Stimulated activated CD8-positive, alpha-beta memory T cell treated with anti-CD3 and anti-CD28 coated beads, Interleukin-12 subunit alpha, Interleukin-12 subunit beta, amount 100 ng/mL, for 4 hours (primary cell): ENCODE data around the gene LRMDA.
"Not testable (repeated sequence)": the region's sequence is repeated elsewhere in the genome, so short reads cannot be mapped to it uniquely, and the experiment has no call there.

Source experiments
- DNase-seq: peaks from one replicate; pipeline ENCODE4 v3.0.0-alpha.2; 2020; ENCODE audit warnings: low read depth

LRMDA gene

DNA sequence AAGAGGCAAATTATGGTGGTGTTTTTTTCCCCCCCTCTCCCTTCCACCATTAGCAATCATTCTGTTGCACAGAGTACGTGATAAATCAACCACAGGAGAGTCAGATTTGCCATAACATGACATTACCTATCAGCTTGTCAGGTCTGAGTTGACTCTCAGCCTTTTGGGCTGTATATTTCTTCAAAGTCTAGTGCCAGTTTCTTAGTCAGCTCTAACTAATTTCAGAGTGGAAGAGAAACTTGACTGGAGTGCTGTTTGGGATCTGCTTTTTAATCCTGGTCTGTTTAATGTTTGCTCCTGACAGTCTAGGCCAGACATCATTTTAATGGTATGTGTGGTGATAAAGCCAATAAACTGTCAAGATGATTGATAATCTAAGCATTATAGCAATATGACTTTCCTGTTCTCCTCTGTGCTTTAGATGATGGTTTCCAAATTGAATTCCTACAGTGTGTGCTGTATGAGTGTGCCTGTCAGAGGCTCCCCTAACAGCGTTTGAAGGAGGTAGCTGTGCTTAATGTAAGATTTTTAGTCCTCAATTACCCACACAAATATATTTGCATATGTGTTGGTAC, 76.9 kb downstream of the LRMDA start:
- DNase-seq, result no peak

DNA sequence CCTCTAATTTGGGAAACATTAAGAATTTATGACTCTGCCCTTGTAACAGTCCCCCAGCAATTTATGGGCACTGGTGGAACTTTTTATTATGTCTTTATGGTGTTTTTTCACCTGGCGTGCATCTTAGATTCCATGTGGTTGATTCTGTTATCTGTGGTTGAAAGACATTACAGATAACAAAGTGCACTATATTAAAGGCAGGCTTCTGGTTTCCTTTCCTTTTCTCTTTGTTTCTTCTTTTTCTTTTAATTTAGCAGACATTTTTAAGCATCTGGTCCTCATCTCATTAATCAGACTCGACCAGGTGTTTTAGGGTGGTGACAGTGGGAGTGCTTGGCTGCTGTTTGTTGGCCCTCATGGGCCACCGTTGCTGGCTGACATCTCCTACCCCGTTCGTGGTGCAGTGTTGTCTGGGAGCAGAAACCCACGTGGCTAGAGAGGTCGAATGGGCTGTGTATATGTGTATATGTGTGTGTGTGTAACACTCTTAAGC, 77.4 kb downstream of the LRMDA start:
- no peak for DNase-seq

DNA sequence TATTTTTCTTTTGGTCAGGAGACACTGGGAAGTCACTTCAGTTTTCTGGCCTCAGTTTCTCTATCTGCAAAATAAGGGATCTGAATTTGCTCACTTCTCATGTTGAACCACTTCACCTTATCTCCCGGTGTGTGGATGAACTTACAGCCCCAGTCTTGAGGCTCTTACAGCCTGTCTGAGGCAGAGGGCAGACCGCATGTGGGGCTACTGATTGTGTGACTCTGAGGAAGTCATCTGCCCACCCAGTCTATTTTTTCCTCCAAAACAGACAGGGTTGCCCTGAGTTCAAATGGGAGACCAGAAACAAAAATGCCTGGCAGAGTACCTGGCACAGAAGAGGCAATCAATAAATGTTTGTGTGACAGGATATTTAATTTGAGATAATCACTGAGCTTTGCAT, 78.3 kb downstream of the LRMDA start:
- DNase-seq, result no peak

DNA sequence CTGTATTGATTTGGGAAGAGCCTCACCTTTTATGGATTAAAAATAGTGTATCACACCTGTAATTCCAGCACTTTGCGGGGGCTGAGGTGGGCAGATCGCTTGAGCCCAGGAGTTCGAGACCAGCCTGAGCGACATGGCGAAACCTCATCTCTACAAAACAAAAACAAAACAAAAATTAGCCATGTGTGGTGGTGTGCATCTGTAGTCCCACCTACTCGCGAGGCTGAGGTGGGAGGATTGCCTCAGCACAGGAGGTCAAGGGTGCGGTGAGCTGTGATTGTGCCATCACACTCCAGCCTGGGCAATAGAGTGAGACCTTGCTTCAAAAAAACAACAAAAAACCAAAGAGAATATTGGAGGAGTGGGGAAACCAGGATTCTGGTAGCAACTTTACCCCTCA, 79.6 kb downstream of the LRMDA start:
- DNase-seq, result no peak

DNA sequence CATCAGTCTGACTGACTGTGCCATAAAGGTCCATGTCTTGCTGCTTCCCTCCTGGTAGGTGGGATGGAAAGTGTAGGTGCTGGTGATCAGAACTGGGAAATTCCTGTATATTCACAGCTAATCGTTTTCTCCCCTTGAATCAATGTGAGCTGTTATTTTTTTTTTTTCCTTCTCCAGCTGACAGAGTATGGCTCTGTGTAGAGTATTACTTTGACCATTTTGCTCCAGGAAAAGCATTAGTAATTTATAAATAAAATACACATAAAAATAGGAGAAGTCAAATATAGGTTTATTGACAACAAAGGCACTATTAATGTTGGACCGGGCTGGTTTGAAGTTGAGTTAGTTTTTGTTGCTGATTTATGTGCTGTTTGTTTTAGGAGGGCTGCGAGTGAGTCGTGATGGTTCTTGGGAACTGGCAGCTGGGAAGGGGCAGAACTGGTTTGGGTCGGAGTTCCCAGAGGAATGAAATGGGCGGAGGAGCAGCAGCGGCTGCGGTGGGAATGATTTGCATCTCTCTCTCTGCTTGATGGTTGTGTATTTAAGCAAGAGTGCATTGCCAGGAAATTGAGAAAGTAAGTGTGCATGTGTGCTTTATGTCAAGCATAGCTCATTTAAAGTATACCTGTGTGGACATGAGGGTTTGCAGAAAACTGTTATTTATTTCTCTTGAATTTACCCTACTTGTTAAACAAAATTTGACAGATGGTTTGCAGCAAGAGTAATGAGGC, 80.9 kb downstream of the LRMDA start:
- DNase-seq, result no peak

DNA sequence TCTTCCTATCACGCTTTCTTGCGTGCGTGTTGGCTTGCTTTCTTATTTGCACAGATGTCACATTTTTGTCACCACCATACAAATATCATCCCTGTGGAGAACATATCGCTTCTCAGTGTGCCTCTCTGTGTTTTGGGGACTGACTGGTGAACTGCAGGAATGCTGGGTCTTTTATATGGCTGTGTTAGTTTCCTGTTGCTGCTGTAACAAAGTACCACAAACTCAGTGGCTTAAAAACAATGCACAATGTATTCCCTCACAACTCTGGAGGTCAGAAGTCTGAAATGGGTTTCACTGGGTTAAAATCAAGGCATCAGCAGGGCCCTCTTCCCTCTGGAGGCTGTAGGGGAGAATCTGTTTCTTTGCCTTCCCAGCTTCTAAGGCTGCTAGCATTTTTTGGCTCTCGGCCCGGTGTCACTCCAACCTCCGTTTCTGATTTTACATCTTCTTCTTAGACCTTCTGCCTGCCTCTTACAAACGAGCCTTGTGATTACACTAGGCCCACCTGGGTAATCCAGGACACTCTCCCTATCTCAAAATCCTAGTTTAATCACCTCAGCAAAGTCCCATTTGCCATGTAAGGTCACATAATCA, 82.0 kb downstream of the LRMDA start:
- DNase-seq, result no peak

DNA sequence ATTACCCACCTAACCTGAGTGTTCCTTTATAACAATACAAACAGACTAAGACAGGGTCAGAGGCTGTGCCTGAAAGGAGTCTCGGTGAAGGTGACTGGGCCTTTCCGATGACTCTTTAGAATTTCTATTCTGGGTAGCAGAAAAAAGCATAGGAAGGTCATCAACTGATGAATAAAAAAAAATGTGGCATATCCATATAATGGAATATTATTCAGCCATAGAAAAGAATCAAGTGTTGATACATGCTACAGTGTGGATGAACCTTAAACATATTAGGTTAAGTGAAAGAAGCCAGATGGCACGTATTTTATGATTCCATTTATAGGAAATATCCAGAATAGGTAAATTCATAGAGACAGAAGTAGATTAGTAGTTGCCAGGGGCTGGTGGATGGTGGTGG, 83.4 kb downstream of the LRMDA start:
- no peak for DNase-seq

DNA sequence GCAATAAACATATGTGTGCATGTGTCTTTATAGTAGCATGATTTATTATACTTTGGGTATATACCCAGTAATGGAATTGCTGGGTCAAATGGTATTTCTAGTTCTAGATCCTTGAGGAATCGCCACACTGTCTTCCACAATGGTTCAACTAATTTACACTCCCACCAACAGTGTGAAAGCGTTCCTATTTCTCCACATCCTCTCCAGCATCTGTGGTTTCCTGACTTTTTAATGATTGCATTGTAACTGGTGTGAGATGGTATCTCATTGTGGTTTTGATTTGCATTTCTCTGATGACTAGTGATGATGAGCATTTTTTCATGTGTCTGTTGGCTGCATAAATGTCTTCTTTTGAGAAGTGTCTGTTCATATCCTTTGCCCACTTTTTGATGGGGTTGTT, 84.7 kb downstream of the LRMDA start:
- DNase-seq, result not testable (repeated sequence)

DNA sequence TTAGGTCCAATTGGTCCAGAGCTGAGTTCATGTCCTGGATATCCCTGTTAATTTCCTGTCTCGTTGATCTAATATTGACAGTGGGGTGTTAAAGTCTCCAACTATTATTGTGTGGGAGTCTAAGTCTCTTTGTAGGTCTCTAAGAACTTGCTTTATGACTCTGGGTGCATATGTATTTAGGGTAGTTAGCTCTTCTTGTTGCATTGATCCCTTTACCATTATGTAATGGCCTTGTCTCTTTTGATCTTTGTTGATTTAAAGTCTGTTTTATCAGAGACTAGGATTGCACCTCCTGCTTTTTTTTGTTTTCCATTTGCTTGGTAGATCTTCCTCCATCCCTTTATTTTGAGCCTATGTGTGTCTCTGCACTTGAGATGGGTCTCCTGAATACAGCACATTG, 87.8 kb downstream of the LRMDA start:
- not testable (repeated sequence) for DNase-seq

DNA sequence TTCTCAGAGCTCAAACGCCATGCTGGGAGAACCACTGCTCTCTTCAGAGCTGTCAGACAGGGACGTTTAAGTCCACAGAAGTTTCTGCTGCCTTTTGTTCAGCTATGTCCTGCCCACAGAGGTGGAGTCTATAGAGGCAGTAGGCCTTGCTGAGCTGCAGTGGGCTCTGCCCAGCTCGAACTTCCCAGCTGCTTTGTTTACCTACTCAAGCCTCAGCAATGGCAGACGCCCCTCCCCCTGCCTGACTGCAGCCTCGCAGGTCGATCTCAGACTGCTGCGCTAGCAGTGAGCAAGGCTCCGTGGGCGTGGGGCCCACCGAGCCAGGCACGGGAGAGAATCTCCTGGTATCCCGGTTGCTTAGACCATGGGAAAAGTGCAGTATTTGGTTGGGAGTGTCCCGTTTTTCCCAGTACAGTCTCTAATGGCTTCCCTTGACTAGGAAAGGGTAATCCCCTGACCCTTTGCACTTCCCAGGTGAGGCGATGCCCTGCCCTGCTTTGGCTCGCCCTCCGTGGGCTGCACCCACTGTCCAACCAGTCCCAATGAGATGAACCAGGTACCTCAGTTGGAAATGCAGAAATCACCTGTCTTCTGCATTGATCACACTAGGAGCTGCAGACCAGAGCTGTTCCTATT, 89.9 kb downstream of the LRMDA start:
- DNase-seq, result not testable (repeated sequence)

DNA sequence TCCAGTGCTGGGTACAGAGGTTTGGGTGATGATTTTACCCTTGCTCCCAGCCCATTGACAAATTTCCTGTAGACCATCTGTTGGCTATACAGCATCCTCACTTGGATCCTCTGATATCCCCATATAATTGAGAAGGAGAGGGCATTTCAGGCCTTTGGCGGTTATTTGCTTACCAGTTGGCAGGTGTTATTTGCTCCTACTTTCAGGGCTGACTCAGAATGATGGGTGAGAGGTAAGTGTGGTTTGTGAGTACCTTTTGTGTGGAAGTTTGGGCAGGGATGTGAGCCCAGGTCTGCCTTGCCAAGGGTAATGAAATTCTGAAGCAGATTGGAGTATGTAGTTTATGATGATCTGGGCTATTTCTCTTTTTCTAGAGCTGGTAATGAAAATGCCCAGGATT, 93.6 kb downstream of the LRMDA start:
- DNase-seq, result no peak

DNA sequence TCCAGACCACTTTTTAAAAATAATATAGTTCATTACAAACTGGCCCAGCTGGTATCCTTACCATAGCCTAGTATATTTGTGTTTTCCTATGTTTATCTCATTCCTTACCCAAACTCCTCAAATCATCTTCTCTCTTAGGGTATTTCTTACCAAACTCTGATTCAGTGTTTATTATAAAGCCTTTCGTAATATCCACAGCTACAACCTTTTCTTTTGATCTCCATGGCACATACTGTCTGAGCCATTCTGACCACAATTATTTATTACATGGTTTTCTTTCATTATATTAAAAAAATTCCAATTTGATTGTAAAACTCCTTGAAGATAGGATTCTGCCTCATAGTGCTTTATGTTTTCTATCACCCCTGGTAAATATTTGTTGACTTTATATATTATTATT, 94.2 kb downstream of the LRMDA start:
- no peak for DNase-seq

DNA sequence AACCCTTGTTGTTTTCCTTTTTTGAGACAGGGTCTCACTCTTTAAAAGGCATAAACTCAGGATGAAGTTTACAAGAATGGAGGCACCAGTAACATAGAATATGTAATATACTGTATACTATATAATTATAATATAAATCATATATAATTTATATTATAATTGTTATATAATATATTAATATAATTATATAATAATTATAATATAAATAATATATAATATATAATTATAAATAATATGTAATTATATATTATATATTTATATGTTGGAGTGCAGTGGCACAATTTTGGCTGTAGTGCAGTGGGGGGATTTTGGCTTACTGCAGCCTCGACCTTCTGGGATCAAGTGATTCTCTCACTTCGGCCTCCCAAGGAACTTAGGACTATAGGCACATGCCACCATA, 96.1 kb downstream of the LRMDA start:
- DNase-seq, result no peak

DNA sequence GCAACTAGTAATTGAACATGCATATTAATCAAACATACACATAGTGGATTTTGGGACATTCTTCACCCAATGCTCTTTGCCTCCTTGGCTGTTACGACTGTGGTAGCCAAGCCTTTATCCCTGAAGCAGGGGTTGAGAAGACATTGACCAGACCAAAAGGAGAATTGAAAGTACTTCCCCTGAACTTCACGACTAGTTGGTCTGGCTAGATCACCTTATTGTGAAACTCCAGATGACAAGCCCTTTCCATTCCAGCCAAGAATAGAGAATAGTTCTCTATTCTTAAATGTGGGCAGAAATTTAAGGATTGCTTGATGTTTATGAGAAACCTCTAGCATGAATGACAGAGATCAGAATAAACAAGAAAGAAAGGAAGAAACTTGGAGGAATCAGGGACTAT, 97.0 kb downstream of the LRMDA start:
- DNase-seq, result no peak

DNA sequence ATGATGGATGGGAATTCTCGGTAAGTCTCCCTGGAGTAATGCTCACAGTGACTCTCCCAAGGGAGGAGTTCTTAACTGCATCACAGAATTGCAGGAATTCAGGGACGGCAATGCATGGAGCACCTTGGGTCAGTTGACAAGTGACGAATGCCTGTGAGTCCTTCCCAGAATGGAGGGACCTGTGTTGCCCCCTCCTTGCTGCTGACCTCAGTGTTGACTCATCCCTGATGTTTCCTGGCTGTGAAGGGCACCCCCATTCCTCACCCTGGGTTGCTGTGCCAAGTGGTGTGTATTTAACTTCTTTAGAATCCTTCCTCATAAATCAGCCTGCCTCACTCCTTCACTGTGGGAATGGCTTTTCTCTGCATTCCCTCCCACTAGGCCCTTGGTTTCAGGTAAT, 98.9 kb downstream of the LRMDA start:
- no peak for DNase-seq

DNA sequence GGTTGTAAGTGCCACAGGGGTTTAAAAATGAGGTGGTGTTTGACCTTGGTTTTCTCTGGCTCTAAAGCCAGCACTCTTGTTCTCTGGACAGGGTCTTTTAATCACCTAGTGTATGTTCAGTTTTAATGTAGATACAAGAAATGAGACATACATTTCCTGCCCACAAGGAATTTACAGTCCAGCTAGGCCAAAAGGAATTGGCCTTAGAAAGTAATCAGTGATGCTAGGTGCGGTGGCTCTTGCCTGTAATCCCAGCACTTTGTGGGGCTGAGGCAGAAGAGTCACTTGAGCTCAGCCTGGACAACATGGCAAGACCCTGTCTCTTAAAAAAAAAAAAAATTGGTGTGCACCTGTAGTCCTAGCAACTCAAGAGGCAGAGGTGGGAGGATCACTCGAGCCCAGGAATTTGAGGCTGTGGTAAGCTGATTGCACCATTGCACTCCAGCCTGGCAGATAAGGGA, 100.2 kb downstream of the LRMDA start:
- no peak for DNase-seq

DNA sequence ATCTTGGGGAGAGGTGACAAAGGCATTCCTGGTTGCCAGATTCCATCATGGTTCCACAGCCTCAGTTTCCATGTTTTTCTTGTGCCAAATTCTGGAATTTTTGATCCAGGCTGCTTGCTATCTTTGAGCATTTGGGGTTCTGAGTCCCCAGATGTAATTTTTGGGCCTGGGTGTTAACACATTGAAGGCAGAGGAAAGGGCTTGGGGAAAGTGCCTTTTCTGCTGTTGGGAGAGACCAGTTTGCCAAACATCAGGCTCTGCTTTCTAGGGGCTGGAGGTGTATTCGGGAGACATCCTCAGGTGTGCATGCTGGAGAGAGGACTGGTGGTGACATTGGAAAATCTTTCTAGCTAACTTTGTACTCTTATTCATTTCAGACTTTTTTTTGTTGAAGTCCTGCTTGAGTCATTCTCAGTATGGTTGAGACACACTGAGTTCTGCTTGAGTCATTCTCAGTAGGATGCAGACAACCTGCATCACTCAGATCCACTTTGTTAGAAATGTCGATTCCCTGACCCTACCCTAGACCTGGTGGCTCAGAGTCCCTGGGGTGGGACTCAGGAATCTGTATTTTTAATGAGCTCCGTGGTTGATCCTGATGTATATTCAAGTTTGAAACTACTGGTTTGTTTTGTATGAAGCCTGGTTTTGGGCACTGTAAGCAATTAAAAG, 101.0 kb downstream of the LRMDA start:
- DNase-seq, result no peak

DNA sequence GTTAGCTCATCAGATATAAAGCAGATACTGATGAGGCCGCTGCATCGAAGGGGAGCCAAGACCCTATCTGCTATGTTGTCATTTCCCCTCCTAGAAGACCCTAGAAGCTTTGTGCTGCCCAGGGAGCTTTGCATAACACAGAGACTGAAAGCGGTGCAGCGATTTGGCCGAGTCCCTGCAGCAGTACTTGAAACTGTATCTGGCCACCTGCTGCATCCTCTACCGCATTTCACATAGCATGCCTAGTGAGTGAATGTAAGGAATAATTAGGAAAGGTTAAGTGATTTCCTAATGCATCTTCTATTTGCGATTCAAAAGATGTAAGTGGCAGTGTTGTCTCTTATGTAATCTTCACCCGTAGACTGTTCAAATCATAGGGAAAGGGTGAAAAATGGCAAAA, 106.7 kb downstream of the LRMDA start:
- DNase-seq, result no peak

DNA sequence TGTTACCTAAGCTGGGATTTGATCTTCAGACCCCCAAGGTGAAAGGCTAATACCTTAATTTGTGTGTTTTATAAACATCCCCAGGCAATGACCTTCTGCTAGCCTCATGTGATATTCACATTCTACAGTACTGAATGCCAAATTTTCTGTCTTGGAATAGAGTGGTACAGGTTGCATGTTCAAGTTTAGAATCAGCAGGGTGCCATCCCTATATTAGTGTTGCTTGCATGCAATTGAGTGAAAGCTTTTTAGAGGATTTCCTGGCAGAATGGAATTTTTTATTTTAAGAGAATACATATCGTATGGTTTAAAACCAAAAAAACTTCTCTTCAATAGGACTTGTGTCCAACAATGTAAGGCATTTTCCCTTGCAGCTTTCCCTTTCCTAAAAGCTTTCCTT, 107.3 kb downstream of the LRMDA start:
- no peak for DNase-seq

DNA sequence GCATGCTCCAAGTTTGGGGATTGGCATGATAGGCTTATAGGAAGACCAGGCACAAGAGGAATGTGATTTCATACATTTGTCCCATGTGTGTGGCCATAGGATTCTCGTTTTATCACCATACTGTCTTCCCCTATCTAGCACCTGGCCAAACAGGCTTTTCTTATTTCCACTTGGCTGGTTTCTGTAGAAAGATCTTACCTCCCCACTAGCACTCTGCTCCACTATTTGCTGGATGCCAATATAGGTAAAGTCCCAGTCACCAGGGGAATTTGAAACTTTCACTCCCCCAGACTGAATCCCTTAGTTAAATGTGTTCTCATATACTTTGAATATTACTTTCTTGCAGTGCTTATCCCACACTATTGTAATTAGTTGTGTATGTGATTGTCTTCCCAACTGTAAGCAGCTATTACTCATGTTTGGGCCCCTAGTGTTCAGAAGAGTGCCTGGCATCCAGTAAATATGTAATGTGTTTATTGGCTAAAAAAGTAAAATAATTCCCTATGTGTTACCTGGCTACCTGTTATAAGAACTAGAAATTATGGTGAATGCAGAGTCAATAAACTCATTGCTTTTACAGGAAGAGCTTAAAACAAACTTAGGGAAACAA, 109.0 kb downstream of the LRMDA start:
- DNase-seq, result no peak

DNA sequence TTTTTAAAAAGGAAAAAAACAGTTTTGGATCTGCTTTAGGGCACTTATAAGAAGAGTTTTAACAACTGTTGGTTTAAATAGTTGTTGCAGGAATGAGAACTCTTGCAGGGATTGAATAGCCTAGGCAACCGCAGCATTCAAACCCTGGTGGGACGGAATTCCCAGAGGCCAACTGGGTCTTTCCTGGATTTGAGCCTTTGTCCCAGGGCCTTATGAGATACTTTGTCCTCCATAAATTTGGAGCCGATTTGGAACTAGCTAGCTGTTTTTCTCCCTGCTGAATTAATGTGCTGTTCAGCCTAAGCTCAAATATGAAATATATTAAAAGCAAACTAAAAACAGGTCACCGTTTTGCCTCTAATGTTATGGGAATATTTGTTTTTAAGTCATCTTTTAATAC, 109.6 kb downstream of the LRMDA start:
- no peak for DNase-seq

DNA sequence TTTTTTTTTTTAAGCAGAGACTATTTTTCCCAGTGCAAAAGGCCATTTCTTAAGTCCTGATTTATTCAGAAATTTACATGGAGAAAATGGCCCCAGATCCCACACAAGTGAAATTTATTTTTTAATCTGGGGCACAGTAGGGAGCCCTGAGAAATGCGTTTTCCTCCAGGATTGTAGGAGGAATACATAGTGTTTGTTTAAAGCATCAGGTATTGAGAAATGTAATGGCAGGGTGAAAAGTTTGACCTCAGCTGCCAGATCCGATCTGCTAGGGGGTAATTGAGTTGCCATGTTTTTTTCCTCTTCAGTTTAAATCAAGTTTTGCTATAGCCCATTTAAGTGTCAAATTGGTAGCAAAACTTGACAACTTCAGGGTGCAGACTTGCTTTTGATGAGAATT, 110.0 kb downstream of the LRMDA start:
- DNase-seq, result no peak
